Chondrocyte (in vitro differentiated cells): ENCODE data around the gene EXOC3L1. TPM values are rescaled to one million over a fixed set of nuclear protein-coding genes. Genes with fewer than 3 reads are reported as not detected.

Experiments
- DNase-seq: peaks from one replicate; pipeline ENCODE4 v3.0.0; 2021; ENCODE audit warnings: mixed read lengths, low spot score
- H3K27ac Mint-ChIP-seq: one replicate; pipeline ENCODE4 v1.8.0; 2021; ENCODE audit warnings: mild to moderate bottlenecking, moderate library complexity, mixed read lengths; ENCODE audit not compliant: unreplicated experiment
- H3K27me3 Mint-ChIP-seq: 2 replicates; pipeline ENCODE4 v1.8.0; 2021; ENCODE audit warnings: low read depth, mixed read lengths
- H3K36me3 Mint-ChIP-seq: 2 replicates; pipeline ENCODE4 v1.8.0; 2021; ENCODE audit warnings: low read depth, mixed read lengths
- H3K4me1 Mint-ChIP-seq: 2 replicates; pipeline ENCODE4 v1.8.0; 2021; ENCODE audit warnings: low read depth, mild to moderate bottlenecking, mixed read lengths
- H3K4me3 Mint-ChIP-seq: one replicate; pipeline ENCODE4 v1.8.0; 2021; ENCODE audit warnings: mild to moderate bottlenecking, moderate library complexity, mixed read lengths; ENCODE audit not compliant: unreplicated experiment
- H3K9me3 Mint-ChIP-seq: 2 replicates; pipeline ENCODE4 v1.8.0; 2021; ENCODE audit warnings: low read depth, mixed read lengths
- CTCF ChIP-seq: fragments of 200-600 bp; sonication (generic); IDR thresholded peaks from 2 replicates; pipeline ENCODE4 v1.5.0; 2021; ENCODE audit warnings: antibody characterized with exemption, mild to moderate bottlenecking, moderate library complexity
- total RNA-seq: library from RNA; stranded (reverse); gene quantifications from 3 replicates; pipeline ENCODE4 v1.2.1, GENCODE V29; 2021

Gene EXOC3L1
- total RNA-seq, 1 donor from 2014 or later = not detected

GRCh38 chr16:67229906-67230808, 40.2 kb upstream of the EXOC3L1 start:
- no peaks in the 10 kb centered on the region for H3K27me3 Mint-ChIP-seq
- H3K9me3 Mint-ChIP-seq = no peaks in the 10 kb centered on the region
- H3K36me3 Mint-ChIP-seq = peaks cover 22% of the 10 kb centered on the region
- no peak overlapping the region for H3K4me3 Mint-ChIP-seq
- no peak for TF ChIP-seq CTCF
- no peak overlapping the region for H3K27ac Mint-ChIP-seq
- H3K4me1 Mint-ChIP-seq = peaks cover 31% of the 10 kb centered on the region
- DNase-seq = no peak

- no peak for DNase-seq
- H3K27ac Mint-ChIP-seq = no peak overlapping the region
- H3K36me3 Mint-ChIP-seq = peaks cover 22% of the 10 kb centered on the region
- H3K9me3 Mint-ChIP-seq = no peaks in the 10 kb centered on the region
- peaks cover 31% of the 10 kb centered on the region for H3K4me1 Mint-ChIP-seq
- H3K4me3 Mint-ChIP-seq = peak overlapping the region; percentile 33
- no peak for TF ChIP-seq CTCF
- H3K27me3 Mint-ChIP-seq = no peaks in the 10 kb centered on the region
These were observed 39.0 kb upstream of the EXOC3L1 start for GRCh38 chr16:67228905-67229304.

GRCh38 chr16:67228034-67228785, 38.3 kb upstream of the EXOC3L1 start:
- Mint-ChIP-seq H3K36me3 (peaks cover 19% of the 10 kb centered on the region), H3K4me3 (peak overlapping the region; percentile 98), H3K27ac (peak overlapping the region; percentile 99), H3K27me3 (no peaks in the 10 kb centered on the region), H3K4me1 (peaks cover 31% of the 10 kb centered on the region), H3K9me3 (no peaks in the 10 kb centered on the region)
- DNase-seq = no peak
- TF ChIP-seq CTCF = no peak

GRCh38 chr16:67227567-67227921, 37.6 kb upstream of the EXOC3L1 start:
- no peak for DNase-seq
- peaks cover 19% of the 10 kb centered on the region for H3K36me3 Mint-ChIP-seq
- no peak for TF ChIP-seq CTCF
- peak overlapping the region; percentile 98 for H3K4me3 Mint-ChIP-seq
- no peaks in the 10 kb centered on the region for H3K27me3 Mint-ChIP-seq
- no peaks in the 10 kb centered on the region for H3K9me3 Mint-ChIP-seq
- H3K4me1 Mint-ChIP-seq = peaks cover 31% of the 10 kb centered on the region
- peak overlapping the region; percentile 99 for H3K27ac Mint-ChIP-seq

- Mint-ChIP-seq H3K4me1 (peaks cover 31% of the 10 kb centered on the region), H3K4me3 (peak within 1 kb of the TSS; percentile 98), H3K36me3 (peaks cover 19% of the 10 kb centered on the region), H3K9me3 (no peaks in the 10 kb centered on the region), H3K27me3 (no peaks in the 10 kb centered on the region), H3K27ac (peak within 1 kb of the TSS; percentile 99)
- peak; percentile 99 for DNase-seq
- TF ChIP-seq CTCF = peak; percentile 48
These were observed 37.0 kb upstream of the EXOC3L1 start, which contains the start of gene TMEM208 for GRCh38 chr16:67226804-67227566. Gene TMEM208, plus strand, starts transcription at chr16:67227130. Its CDS starts 89 bp downstream, at chr16:67227219.
